HCT116 (cell line): ENCODE measurements around the gene GRHL1. TPM values are rescaled to one million over a fixed set of nuclear protein-coding genes. Genes with fewer than 3 reads are reported as not detected.

Source experiments
- ATAC-seq: fragments of 200-7000 bp; cut with Tn5 transposase; 2 replicates; pipeline ENCODE4 v1.9.1; 2020; ENCODE audit warnings: mild to moderate bottlenecking, moderate library complexity
- BruUV-seq: library from RNA; stranded (reverse); fragments of 400-500 nt; replicated peaks from 2 replicates; lab custom pipeline; 2021; lab: Mats Ljungman, UMichigan
- CTCF ChIA-PET: fragments of 300-600 bp; sonication (Branson Sonifier 250); formaldehyde crosslinking; loops from one replicate; lab custom pipeline; 2021; ENCODE audit warnings: antibody characterized with exemption; lab: Charles Lee
- POLR2A ChIA-PET: fragments of 300-600, 350-600 bp; sonication (Branson Sonifier 250); formaldehyde crosslinking; loops from one replicate; lab custom pipeline; 2021; ENCODE audit warnings: antibody characterized with exemption; lab: Charles Lee
- RAD21 ChIA-PET, 2 experiments: fragments of 300-600 bp; sonication (Branson Sonifier 250); formaldehyde crosslinking; loops; one replicate each; lab custom pipeline; 2023; ENCODE audit warnings: low total read pairs in 2 of 2; ENCODE audit not compliant: uncharacterized antibody in 2 of 2, unreplicated experiment in 2 of 2, low non-redundant PET in 1 of 2; lab: Charles Lee
- DNase-seq: peaks from one replicate; pipeline ENCODE4 v3.0.0-alpha.2; 2010; ENCODE audit warnings: low read depth, low spot score
- H2AFZ ChIP-seq: fragments of 200-600 bp; shearing (Covaris generic), sonication (generic); 2 replicates; pipeline ENCODE4 v1.6.1; 2017; ENCODE audit warnings: low read depth, mixed run types, mixed read lengths, antibody characterized with exemption, low read length; ENCODE audit not compliant: poor library complexity, severe bottlenecking
- H3K27ac ChIP-seq: 2 replicates; pipeline ENCODE4 v1.5.1; 2012; ENCODE audit warnings: low read depth, low read length
- H3K27me3 ChIP-seq: fragments of 200-600 bp; sonication (generic); 2 replicates; pipeline ENCODE4 v1.6.1; 2016; ENCODE audit warnings: mixed run types, low read length, mixed read lengths; ENCODE audit not compliant: insufficient read depth
- H3K36me3 ChIP-seq, 2 experiments: fragments of 200-500 bp in 1 of 2; fragments of 200-600 bp in 1 of 2; sonication (Bioruptor generic) in 1 of 2; sonication (generic) in 1 of 2; 2 replicates each; pipeline versions ENCODE4 v1.5.1 to v1.6.1; 2014 to 2016; ENCODE audit warnings: low read length in 2 of 2, inconsistent platforms in 1 of 2, mixed read lengths in 1 of 2, mixed run types in 1 of 2; ENCODE audit not compliant: insufficient read depth in 2 of 2, control insufficient read depth in 1 of 2
- H3K4me1 ChIP-seq, 2 experiments: fragments of 200-600 bp in 1 of 2; sonication (generic) in 1 of 2; 2 replicates each; pipeline versions ENCODE4 v1.5.1 to v1.6.1; 2012 to 2017; ENCODE audit warnings: low read length in 2 of 2, inconsistent platforms in 1 of 2, mild to moderate bottlenecking in 1 of 2, mixed read lengths in 1 of 2, mixed run types in 1 of 2, moderate library complexity in 1 of 2; ENCODE audit not compliant: insufficient read depth in 2 of 2, control insufficient read depth in 1 of 2
- H3K4me2 ChIP-seq: fragments of 200-600 bp; sonication (generic); 2 replicates; pipeline ENCODE4 v1.6.1; 2017; ENCODE audit warnings: mixed run types, low read length, mixed read lengths
- H3K4me3 ChIP-seq, 2 experiments: fragments of 200-600 bp in 1 of 2; sonication (generic) in 1 of 2; replicated peaks in 1 of 2; 2 replicates each; pipeline ENCODE4 v1.5.1; 2011 to 2016; ENCODE audit warnings: low read length in 2 of 2, control low read depth in 1 of 2, low read depth in 1 of 2, mild to moderate bottlenecking in 1 of 2, mixed read lengths in 1 of 2, mixed run types in 1 of 2
- H3K79me2 ChIP-seq: fragments of 200-600 bp; sonication (generic); 2 replicates; pipeline ENCODE4 v1.6.1; 2017; ENCODE audit warnings: mild to moderate bottlenecking, mixed run types, low read length, moderate library complexity, mixed read lengths; ENCODE audit not compliant: insufficient read depth
- H3K9ac ChIP-seq: fragments of 200-600 bp; sonication (generic); 2 replicates; pipeline ENCODE4 v1.6.1; 2016; ENCODE audit warnings: low read length, mixed read lengths
- H3K9me2 ChIP-seq: fragments of 200-600 bp; sonication (generic), shearing (Covaris generic); 2 replicates; pipeline ENCODE4 v1.6.1; 2017; ENCODE audit warnings: mixed run types, mild to moderate bottlenecking, moderate library complexity; ENCODE audit not compliant: insufficient read depth
- H3K9me3 ChIP-seq, 2 experiments: fragments of 200-500 bp in 1 of 2; fragments of 200-600 bp in 1 of 2; sonication (Bioruptor generic) in 1 of 2; sonication (generic) in 1 of 2; 2 replicates each; pipeline ENCODE4 v1.6.1; 2014 to 2017; ENCODE audit warnings: low read length in 2 of 2, mixed read lengths in 2 of 2, inconsistent platforms in 1 of 2, low read depth in 1 of 2, mild to moderate bottlenecking in 1 of 2, mixed run types in 1 of 2, moderate library complexity in 1 of 2; ENCODE audit not compliant: control insufficient read depth in 1 of 2, insufficient read depth in 1 of 2
- H4K20me1 ChIP-seq: fragments of 200-600 bp; sonication (generic), shearing (Covaris generic); 2 replicates; pipeline ENCODE4 v1.6.1; 2017; ENCODE audit warnings: mixed run types, mild to moderate bottlenecking, moderate library complexity; ENCODE audit not compliant: insufficient read depth
- CBX3 ChIP-seq: IDR thresholded peaks from 2 replicates; pipeline ENCODE4 v1.6.1; 2012; ENCODE audit warnings: low read depth
- CEBPB ChIP-seq: IDR thresholded peaks from 2 replicates; pipeline ENCODE4 v1.6.1; 2012; ENCODE audit warnings: low read depth
- CTCF ChIP-seq, 3 experiments: fragments of 200-600 bp in 1 of 3; sonication (generic) in 1 of 3; IDR thresholded peaks in 2 of 3; conservative IDR thresholded peaks in 1 of 3; 2 replicates each; pipeline ENCODE4 v1.5.1; 2012 to 2017; ENCODE audit warnings: low read depth in 2 of 3, low read length in 2 of 3, antibody characterized with exemption in 1 of 3, borderline replicate concordance in 1 of 3, control low read depth in 1 of 3, mild to moderate bottlenecking in 1 of 3, mixed read lengths in 1 of 3, mixed run types in 1 of 3, moderate library complexity in 1 of 3; ENCODE audit not compliant: insufficient read depth in 1 of 3
- EGR1 ChIP-seq: IDR thresholded peaks from 2 replicates; pipeline ENCODE4 v1.6.1; 2012; ENCODE audit warnings: low read depth
- ELF1 ChIP-seq: IDR thresholded peaks from 2 replicates; pipeline ENCODE4 v1.6.1; 2012; ENCODE audit warnings: low read depth, borderline replicate concordance
- EZH2 ChIP-seq: fragments of 200-600 bp; sonication (generic); IDR thresholded peaks from 2 replicates; pipeline ENCODE4 v1.6.1; 2017; ENCODE audit warnings: antibody characterized with exemption, mixed run types
- EZH2phosphoT487 ChIP-seq: fragments of 200-600 bp; IDR thresholded peaks from 2 replicates; pipeline ENCODE4 v1.6.1; 2018; ENCODE audit warnings: antibody characterized with exemption, borderline replicate concordance
- FOSL1 ChIP-seq: IDR thresholded peaks from 2 replicates; pipeline ENCODE4 v1.6.1; 2012; ENCODE audit warnings: low read depth
- JUND ChIP-seq: IDR thresholded peaks from 2 replicates; pipeline ENCODE4 v1.6.1; 2012
- MAX ChIP-seq: IDR thresholded peaks from 2 replicates; pipeline ENCODE4 v1.6.1; 2012
- POLR2A ChIP-seq: IDR thresholded peaks from 2 replicates; pipeline ENCODE4 v1.7.0; 2011; ENCODE audit warnings: borderline replicate concordance; ENCODE audit not compliant: insufficient read depth, insufficient read length; ENCODE audit errors: extremely low read depth
- POLR2AphosphoS5 ChIP-seq: IDR thresholded peaks from 2 replicates; pipeline ENCODE4 v1.6.1; 2011; ENCODE audit warnings: mild to moderate bottlenecking, low read depth, low read length, moderate library complexity
- RAD21 ChIP-seq: IDR thresholded peaks from 2 replicates; pipeline ENCODE4 v1.6.1; 2012; ENCODE audit warnings: low read depth, mild to moderate bottlenecking
- SIN3A ChIP-seq: IDR thresholded peaks from 2 replicates; pipeline ENCODE4 v1.6.1; 2012; ENCODE audit warnings: low read depth
- SP1 ChIP-seq: IDR thresholded peaks from 2 replicates; pipeline ENCODE4 v1.6.1; 2012; ENCODE audit warnings: low read depth
- TCF7L2 ChIP-seq: IDR thresholded peaks from 2 replicates; pipeline ENCODE4 v1.7.0; 2011; ENCODE audit warnings: borderline replicate concordance, inconsistent platforms; ENCODE audit not compliant: insufficient read depth, insufficient read length; ENCODE audit errors: extremely low read depth
- ZFX ChIP-seq: fragments of 450-650 bp; IDR thresholded peaks from 2 replicates; pipeline ENCODE4 v1.6.1; 2017
- ZNF274 ChIP-seq: fragments of 200-500 bp; sonication (Bioruptor generic); IDR thresholded peaks from 2 replicates; pipeline ENCODE4 v1.6.1; 2014; ENCODE audit warnings: mild to moderate bottlenecking, low read depth, low read length, inconsistent platforms
- intact Hi-C: fragments of 100-400 bp; cut with micrococcal nuclease; formaldehyde crosslinking; loops from 2 replicates; pipeline ENCODE4 v1.10.0; 2022
- total RNA-seq: library from RNA; stranded (reverse); gene quantifications from one replicate; pipeline ENCODE4 v1.2.1, GENCODE V29; 2021; ENCODE audit not compliant: unreplicated experiment
- TF ChIP-seq, protein P1 (sequence below): IDR thresholded peaks from 2 replicates; pipeline ENCODE4 v1.6.1; 2012; ENCODE audit warnings: low read depth

The GRHL1 gene
- total RNA-seq, 1 experiment from 2014 or later = 8.5 TPM

DNA sequence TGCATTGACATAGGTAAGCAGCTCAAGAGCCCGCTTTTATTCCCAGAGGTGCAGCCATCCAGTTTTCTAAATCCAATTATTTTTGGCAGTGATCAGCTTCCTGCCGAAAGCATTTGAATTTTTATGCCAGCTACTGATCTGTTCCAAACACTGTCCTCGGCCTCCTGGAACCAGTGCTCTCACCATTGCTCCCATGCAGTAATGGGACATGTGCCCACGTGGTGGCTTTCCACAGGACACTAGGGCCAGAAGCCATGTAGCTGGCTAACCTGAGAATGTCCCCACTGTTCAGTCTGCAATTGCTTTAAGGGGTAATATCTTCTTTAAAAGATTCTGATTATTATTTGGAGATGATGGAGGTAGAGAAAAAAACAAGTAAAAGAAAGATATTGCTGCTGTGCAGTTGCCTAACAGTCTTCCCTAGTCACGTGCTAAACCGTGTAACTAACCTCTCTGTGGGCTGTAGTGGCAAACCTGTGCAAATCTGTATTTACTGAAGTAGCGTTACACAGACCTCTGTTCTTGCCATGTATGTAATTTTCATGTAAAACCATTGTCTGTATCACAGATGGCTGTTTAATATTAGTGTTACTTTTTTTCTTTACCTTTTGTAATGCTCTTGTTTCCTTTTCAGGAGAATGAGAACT lies 13.0 kb downstream of the GRHL1 start (continued):
- TF ChIP-seq ELF1 = no peak
- no peak for TF ChIP-seq FOSL1
- no peak for TF ChIP-seq ZFX
- TF ChIP-seq SIN3A = no peak

- TF ChIP-seq POLR2AphosphoS5 = no peak
- TF ChIP-seq EZH2phosphoT487 = no peak
- TF ChIP-seq ELF1 = no peak
- TF ChIP-seq EZH2 = no peak
- TF ChIP-seq CEBPB = no peak
- TF ChIP-seq CTCF (IDR thresholded peaks at IDR 0.05 in 2 of 3, conservative IDR thresholded peaks at IDR 0.05 in 1 of 3; ENCODE audit: borderline replicate concordance in 1 of 3, insufficient read depth in 1 of 3, low read depth in 2 of 3, low read length in 2 of 3) = no peak
- no peak for TF ChIP-seq EGR1
- TF ChIP-seq TCF7L2 = no peak
- no peak for TF ChIP-seq ZNF274
- no peak for TF ChIP-seq SP1
- TF ChIP-seq MAX = no peak
- TF ChIP-seq RAD21 = no peak
- no peak for TF ChIP-seq SIN3A
- TF ChIP-seq ZFX = no peak
- no peak for TF ChIP-seq POLR2A
- TF ChIP-seq, protein P1, sequence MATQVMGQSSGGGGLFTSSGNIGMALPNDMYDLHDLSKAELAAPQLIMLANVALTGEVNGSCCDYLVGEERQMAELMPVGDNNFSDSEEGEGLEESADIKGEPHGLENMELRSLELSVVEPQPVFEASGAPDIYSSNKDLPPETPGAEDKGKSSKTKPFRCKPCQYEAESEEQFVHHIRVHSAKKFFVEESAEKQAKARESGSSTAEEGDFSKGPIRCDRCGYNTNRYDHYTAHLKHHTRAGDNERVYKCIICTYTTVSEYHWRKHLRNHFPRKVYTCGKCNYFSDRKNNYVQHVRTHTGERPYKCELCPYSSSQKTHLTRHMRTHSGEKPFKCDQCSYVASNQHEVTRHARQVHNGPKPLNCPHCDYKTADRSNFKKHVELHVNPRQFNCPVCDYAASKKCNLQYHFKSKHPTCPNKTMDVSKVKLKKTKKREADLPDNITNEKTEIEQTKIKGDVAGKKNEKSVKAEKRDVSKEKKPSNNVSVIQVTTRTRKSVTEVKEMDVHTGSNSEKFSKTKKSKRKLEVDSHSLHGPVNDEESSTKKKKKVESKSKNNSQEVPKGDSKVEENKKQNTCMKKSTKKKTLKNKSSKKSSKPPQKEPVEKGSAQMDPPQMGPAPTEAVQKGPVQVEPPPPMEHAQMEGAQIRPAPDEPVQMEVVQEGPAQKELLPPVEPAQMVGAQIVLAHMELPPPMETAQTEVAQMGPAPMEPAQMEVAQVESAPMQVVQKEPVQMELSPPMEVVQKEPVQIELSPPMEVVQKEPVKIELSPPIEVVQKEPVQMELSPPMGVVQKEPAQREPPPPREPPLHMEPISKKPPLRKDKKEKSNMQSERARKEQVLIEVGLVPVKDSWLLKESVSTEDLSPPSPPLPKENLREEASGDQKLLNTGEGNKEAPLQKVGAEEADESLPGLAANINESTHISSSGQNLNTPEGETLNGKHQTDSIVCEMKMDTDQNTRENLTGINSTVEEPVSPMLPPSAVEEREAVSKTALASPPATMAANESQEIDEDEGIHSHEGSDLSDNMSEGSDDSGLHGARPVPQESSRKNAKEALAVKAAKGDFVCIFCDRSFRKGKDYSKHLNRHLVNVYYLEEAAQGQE = no peak
- no peak for TF ChIP-seq CBX3
- no peak for TF ChIP-seq JUND
- CTCF ChIA-PET = no interaction called here
- no peaks in the 10 kb centered on the region for H3K4me1 ChIP-seq
- ATAC-seq (no peak), DNase-seq (no peak)
- no peak overlapping the region for H3K27ac ChIP-seq
- H3K79me2 ChIP-seq = no peaks in the 10 kb centered on the region
- H3K36me3 ChIP-seq = peaks cover 0 to 7% of the 10 kb centered on the region in 2 experiments; a peak in 2 of 4 replicates
- H4K20me1 ChIP-seq = no peaks in the 10 kb centered on the region
- H3K27me3 ChIP-seq = no peaks in the 10 kb centered on the region
- no peak overlapping the region for H3K9ac ChIP-seq
- RAD21 ChIA-PET = no interaction called here
- H2AFZ ChIP-seq = no peak overlapping the region
- H3K4me3 ChIP-seq = no peak overlapping the region
- no peak overlapping the region for H3K4me2 ChIP-seq
- H3K9me3 ChIP-seq = no peaks in the 10 kb centered on the region
- intact Hi-C loops = no loop called here
- BruUV-seq = no TSS peak
- POLR2A ChIA-PET = no interaction called here
- H3K9me2 ChIP-seq = no peaks in the 10 kb centered on the region
Measured at GRCh38 chr2:9965119-9965822, 13.8 kb downstream of the GRHL1 start.
